ENCODE data around the gene UQCR11. TPM values are rescaled to one million over a fixed set of nuclear protein-coding genes. Genes with fewer than 3 reads are reported as not detected.

UQCR11 gene
- total and polyA plus RNA-seq, 2 donors (not counting 3 experiments of a cell fraction or from before 2014, with no cell fraction given), result 165 to 210 TPM

DNA sequence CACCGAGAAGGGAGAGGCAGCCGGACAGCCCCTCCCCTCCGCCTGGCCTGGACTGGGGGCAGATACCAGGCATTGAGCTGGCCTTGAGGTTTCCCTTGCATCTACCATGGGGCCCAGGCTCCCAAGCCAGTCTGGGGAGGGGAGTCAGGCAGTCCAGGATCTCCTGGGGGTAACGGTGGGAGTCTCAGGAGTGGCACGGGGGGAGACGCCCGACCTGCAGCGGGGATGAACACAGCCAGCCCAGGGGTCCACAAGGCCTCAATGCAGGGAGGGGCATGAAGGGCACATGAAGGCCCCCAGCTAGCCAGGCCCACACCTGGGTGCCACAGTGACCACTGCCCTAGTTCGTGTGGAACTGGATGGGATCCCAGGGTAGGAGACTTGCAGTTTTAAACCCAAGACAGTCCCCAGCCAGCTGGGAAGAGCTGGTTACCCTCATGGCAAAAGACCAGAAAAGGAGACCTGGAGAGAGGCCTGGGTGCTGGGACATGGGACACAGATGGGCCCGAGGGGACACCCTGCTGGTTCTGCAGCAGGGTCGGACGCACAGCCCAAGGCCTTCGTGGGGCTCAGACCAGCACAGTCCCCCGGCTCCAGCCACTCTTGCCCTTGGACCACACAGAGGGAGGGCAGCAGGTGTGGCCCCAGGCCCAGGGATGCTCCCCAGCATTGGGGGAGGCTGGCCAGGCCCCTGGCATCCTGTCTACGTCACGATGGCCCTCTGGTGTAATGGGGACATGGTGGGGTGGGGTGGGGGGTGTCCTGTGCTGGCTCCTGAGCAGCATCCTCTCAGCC, 4.6 kb upstream of the UQCR11 start:
- no peak for FAIRE-seq
- H3K9me3 ChIP-seq (replicated peaks; ENCODE audit: control insufficient read depth, insufficient read depth, low read length), result no peaks in the 10 kb centered on the region
- peaks cover 5 to 43% of the 10 kb centered on the region in 2 experiments for H3K36me3 ChIP-seq (ENCODE audit: control insufficient read depth in 2 of 2, extremely low read depth in 1 of 2, insufficient read depth in 2 of 2, low read length in 2 of 2)
- peaks cover 4% of the 10 kb centered on the region for H3K79me2 ChIP-seq (ENCODE audit: control insufficient read depth, insufficient read depth, low read length)
- H3K4me2 ChIP-seq (ENCODE audit: insufficient read depth, low read length), result no peak overlapping the region
- intact Hi-C loops (cut with micrococcal nuclease) (no loop called here), dilution Hi-C loops (cut with MboI; ENCODE audit: extremely low pct_ligation_motif_present, low sequenced_read_pairs) (no loop called here)
- no peak overlapping the region for H3K27ac ChIP-seq (ENCODE audit: insufficient read depth, low read depth, low read length)
- peaks cover 5% of the 10 kb centered on the region for H3K4me1 ChIP-seq (ENCODE audit: control insufficient read depth, extremely low read depth, insufficient read depth, low read length)
- H3K9me1 ChIP-seq (replicated peaks; ENCODE audit: control insufficient read depth, extremely low read depth, insufficient read depth, low read length), result no peaks in the 10 kb centered on the region
- no TSS peak for BruUV-seq (replicated peaks)
- H2AFZ ChIP-seq (ENCODE audit: low read depth, low read length), result no peak overlapping the region
- no peak for DNase-seq (ENCODE audit: low read depth, low spot score)
- POLR2A ChIA-PET, result no interaction called here
- H3K9ac ChIP-seq (replicated peaks; ENCODE audit: extremely low read depth, insufficient read depth, low read length), result no peak overlapping the region
- H3K27me3 ChIP-seq (ENCODE audit: control insufficient read depth in 2 of 2, insufficient read depth in 2 of 2, low read length in 2 of 2), result no peaks in the 10 kb centered on the region
- no peaks in the 10 kb centered on the region for H4K20me1 ChIP-seq (replicated peaks; ENCODE audit: control insufficient read depth, extremely low read depth, insufficient read depth, low read length)
- no peak overlapping the region for H3K4me3 ChIP-seq (replicated peaks in 1 of 3; ENCODE audit: insufficient read depth in 1 of 3, low read depth in 1 of 3, low read length in 3 of 3)
- TF ChIP-seq, protein P1, sequence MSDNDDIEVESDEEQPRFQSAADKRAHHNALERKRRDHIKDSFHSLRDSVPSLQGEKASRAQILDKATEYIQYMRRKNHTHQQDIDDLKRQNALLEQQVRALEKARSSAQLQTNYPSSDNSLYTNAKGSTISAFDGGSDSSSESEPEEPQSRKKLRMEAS (IDR thresholded peaks at IDR 0.05; ENCODE audit: insufficient read depth, insufficient read length), result no peak
- TF ChIP-seq GATA2 (IDR thresholded peaks at IDR 0.05; ENCODE audit: insufficient read depth, insufficient read length, low read depth, low read length), result no peak
- TF ChIP-seq MYC (IDR thresholded peaks at IDR 0.05; ENCODE audit: low read depth, low read length), result no peak
- CTCF ChIA-PET, result interaction anchor here (1.6 kb wide), 1 partner anchor 63 kb away, joined by 4 read pairs; no protein-coding TSS in a partner anchor

DNA sequence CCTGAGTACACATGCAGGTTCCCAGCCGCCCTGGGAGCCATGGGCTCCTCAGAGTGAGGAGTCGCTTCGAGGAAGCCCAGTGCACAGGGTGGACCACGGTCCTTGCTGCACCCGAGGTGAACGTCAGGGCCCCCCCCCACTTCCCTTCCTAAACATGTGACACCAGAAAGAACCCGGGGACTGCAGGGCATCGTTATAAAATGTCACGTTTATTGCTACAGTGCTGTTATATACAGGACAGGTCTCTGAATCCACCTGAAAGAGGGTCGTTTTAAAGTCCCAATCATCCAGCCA, 3.8 kb upstream of the UQCR11 start:
- intact Hi-C loops (cut with micrococcal nuclease) (no loop called here), dilution Hi-C loops (cut with MboI; ENCODE audit: extremely low pct_ligation_motif_present, low sequenced_read_pairs) (no loop called here)
- H3K36me3 ChIP-seq (ENCODE audit: control insufficient read depth in 2 of 2, extremely low read depth in 1 of 2, insufficient read depth in 2 of 2, low read length in 2 of 2), result peaks cover 2 to 38% of the 10 kb centered on the region in 2 experiments
- H3K4me3 ChIP-seq (replicated peaks in 1 of 3; ENCODE audit: insufficient read depth in 1 of 3, low read depth in 1 of 3, low read length in 3 of 3), result no peak overlapping the region
- CTCF ChIA-PET, result interaction anchor here (1.6 kb wide), 2 partner anchors 63 to 217 kb away, joined by 3 to 4 read pairs; no protein-coding TSS in a partner anchor
- no peak overlapping the region for H3K27ac ChIP-seq (ENCODE audit: insufficient read depth, low read depth, low read length)
- H3K79me2 ChIP-seq (ENCODE audit: control insufficient read depth, insufficient read depth, low read length), result peaks cover 12% of the 10 kb centered on the region
- H3K4me1 ChIP-seq (ENCODE audit: control insufficient read depth, extremely low read depth, insufficient read depth, low read length), result peaks cover 8% of the 10 kb centered on the region
- DNase-seq (ENCODE audit: low read depth, low spot score), result no peak
- BruUV-seq (replicated peaks), result no TSS peak
- POLR2A ChIA-PET, result no interaction called here
- no peaks in the 10 kb centered on the region for H3K27me3 ChIP-seq (ENCODE audit: control insufficient read depth in 2 of 2, insufficient read depth in 2 of 2, low read length in 2 of 2)
- H4K20me1 ChIP-seq (replicated peaks; ENCODE audit: control insufficient read depth, extremely low read depth, insufficient read depth, low read length), result no peaks in the 10 kb centered on the region
- H3K9me1 ChIP-seq (replicated peaks; ENCODE audit: control insufficient read depth, extremely low read depth, insufficient read depth, low read length), result no peaks in the 10 kb centered on the region
- no peak overlapping the region for H3K9ac ChIP-seq (replicated peaks; ENCODE audit: extremely low read depth, insufficient read depth, low read length)
- no peaks in the 10 kb centered on the region for H3K9me3 ChIP-seq (replicated peaks; ENCODE audit: control insufficient read depth, insufficient read depth, low read length)
- FAIRE-seq, result no peak
- H3K4me2 ChIP-seq (ENCODE audit: insufficient read depth, low read length), result no peak overlapping the region
- TF ChIP-seq, protein P2, sequence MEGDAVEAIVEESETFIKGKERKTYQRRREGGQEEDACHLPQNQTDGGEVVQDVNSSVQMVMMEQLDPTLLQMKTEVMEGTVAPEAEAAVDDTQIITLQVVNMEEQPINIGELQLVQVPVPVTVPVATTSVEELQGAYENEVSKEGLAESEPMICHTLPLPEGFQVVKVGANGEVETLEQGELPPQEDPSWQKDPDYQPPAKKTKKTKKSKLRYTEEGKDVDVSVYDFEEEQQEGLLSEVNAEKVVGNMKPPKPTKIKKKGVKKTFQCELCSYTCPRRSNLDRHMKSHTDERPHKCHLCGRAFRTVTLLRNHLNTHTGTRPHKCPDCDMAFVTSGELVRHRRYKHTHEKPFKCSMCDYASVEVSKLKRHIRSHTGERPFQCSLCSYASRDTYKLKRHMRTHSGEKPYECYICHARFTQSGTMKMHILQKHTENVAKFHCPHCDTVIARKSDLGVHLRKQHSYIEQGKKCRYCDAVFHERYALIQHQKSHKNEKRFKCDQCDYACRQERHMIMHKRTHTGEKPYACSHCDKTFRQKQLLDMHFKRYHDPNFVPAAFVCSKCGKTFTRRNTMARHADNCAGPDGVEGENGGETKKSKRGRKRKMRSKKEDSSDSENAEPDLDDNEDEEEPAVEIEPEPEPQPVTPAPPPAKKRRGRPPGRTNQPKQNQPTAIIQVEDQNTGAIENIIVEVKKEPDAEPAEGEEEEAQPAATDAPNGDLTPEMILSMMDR (IDR thresholded peaks at IDR 0.05; ENCODE audit: extremely low read depth in 1 of 2, insufficient read depth in 1 of 2, low read depth in 1 of 2, low read length in 2 of 2), result no peak
- TF ChIP-seq JUN (IDR thresholded peaks at IDR 0.05; ENCODE audit: borderline replicate concordance, insufficient read depth, insufficient read length, low read depth) (no peak), MYC (IDR thresholded peaks at IDR 0.05; ENCODE audit: low read depth, low read length) (no peak), FOS (IDR thresholded peaks at IDR 0.05; ENCODE audit: borderline replicate concordance, insufficient read depth, low read length) (no peak), GATA2 (IDR thresholded peaks at IDR 0.05; ENCODE audit: insufficient read depth, insufficient read length, low read depth, low read length) (no peak), POLR2A (IDR thresholded peaks at IDR 0.05; ENCODE audit: low read depth, low read length) (no peak), POLR2AphosphoS5 (IDR thresholded peaks at IDR 0.05; ENCODE audit: insufficient read depth, low read depth, low read length) (no peak), EZH2 (IDR thresholded peaks at IDR 0.05; ENCODE audit: borderline replicate concordance, low read depth, low read length, severe bottlenecking) (no peak)
- TF ChIP-seq, protein P1 (IDR thresholded peaks at IDR 0.05; ENCODE audit: insufficient read depth, insufficient read length), result no peak
- no peak overlapping the region for H2AFZ ChIP-seq (ENCODE audit: low read depth, low read length)
